ENCODE data around the gene TBC1D22B. TPM values are rescaled to one million over a fixed set of nuclear protein-coding genes. Genes with fewer than 3 reads are reported as not detected.
A peak's percentile ranks its signal among the peaks of the same experiment; 100 is the strongest.

Gene TBC1D22B
- total and polyA plus RNA-seq, 2 of the 13 experiments (the other 11 are each of a cell fraction or from before 2014, with no cell fraction given) = 9.7 to 12.9 TPM

- TF ChIP-seq, protein P1, sequence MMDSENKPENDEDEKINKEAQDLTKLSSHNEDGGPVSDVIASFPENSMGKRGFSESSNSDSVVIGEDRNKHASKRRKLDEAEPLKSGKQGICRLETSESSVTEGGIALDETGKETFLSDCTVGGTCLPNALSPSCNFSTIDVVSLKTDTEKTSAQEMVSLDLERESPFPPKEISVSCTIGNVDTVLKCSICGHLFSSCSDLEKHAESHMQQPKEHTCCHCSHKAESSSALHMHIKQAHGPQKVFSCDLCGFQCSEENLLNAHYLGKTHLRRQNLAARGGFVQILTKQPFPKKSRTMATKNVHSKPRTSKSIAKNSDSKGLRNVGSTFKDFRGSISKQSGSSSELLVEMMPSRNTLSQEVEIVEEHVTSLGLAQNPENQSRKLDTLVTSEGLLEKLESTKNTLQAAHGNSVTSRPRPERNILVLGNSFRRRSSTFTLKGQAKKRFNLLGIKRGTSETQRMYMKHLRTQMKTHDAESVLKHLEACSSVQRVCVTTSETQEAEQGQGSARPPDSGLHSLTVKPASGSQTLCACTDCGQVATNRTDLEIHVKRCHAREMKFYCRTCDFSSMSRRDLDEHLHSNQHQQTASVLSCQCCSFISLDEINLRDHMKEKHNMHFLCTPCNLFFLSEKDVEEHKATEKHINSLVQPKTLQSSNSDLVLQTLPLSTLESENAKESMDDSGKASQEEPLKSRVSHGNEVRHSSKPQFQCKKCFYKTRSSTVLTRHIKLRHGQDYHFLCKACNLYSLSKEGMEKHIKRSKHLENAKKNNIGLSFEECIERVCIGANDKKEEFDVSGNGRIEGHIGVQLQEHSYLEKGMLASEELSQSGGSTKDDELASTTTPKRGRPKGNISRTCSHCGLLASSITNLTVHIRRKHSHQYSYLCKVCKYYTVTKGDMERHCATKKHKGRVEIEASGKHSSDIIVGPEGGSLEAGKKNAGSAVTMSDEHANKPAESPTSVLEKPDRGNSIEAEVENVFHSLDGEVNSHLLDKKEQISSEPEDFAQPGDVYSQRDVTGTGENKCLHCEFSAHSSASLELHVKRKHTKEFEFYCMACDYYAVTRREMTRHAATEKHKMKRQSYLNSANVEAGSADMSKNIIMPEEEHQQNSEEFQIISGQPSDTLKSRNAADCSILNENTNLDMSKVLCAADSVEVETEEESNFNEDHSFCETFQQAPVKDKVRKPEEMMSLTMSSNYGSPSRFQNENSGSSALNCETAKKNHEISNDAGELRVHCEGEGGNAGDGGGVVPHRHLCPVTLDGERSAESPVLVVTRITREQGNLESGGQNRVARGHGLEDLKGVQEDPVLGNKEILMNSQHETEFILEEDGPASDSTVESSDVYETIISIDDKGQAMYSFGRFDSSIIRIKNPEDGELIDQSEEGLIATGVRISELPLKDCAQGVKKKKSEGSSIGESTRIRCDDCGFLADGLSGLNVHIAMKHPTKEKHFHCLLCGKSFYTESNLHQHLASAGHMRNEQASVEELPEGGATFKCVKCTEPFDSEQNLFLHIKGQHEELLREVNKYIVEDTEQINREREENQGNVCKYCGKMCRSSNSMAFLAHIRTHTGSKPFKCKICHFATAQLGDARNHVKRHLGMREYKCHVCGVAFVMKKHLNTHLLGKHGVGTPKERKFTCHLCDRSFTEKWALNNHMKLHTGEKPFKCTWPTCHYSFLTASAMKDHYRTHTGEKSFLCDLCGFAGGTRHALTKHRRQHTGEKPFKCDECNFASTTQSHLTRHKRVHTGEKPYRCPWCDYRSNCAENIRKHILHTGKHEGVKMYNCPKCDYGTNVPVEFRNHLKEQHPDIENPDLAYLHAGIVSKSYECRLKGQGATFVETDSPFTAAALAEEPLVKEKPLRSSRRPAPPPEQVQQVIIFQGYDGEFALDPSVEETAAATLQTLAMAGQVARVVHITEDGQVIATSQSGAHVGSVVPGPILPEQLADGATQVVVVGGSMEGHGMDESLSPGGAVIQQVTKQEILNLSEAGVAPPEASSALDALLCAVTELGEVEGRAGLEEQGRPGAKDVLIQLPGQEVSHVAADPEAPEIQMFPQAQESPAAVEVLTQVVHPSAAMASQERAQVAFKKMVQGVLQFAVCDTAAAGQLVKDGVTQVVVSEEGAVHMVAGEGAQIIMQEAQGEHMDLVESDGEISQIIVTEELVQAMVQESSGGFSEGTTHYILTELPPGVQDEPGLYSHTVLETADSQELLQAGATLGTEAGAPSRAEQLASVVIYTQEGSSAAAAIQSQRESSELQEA (CRISPR knock-in tag; IDR thresholded peaks at IDR 0.05; ENCODE audit: not compliant biosample characterization) = no peak
- no peak for TF ChIP-seq ZNF75D (CRISPR knock-in tag; IDR thresholded peaks at IDR 0.05; ENCODE audit: borderline replicate concordance)
- TF ChIP-seq ZNF17 (CRISPR knock-in tag; IDR thresholded peaks at IDR 0.05) = no peak
- TF ChIP-seq MXD4 (CRISPR knock-in tag; IDR thresholded peaks at IDR 0.05) = no peak
- peak; percentile 26; the same call in 1 of the 2 replicates for TF ChIP-seq ZSCAN9 (CRISPR knock-in tag; IDR thresholded peaks at IDR 0.05; ENCODE audit: borderline replicate concordance)
- no peak for TF ChIP-seq NR3C1 (CRISPR knock-in tag; IDR thresholded peaks at IDR 0.05)
- TF ChIP-seq, protein P2, sequence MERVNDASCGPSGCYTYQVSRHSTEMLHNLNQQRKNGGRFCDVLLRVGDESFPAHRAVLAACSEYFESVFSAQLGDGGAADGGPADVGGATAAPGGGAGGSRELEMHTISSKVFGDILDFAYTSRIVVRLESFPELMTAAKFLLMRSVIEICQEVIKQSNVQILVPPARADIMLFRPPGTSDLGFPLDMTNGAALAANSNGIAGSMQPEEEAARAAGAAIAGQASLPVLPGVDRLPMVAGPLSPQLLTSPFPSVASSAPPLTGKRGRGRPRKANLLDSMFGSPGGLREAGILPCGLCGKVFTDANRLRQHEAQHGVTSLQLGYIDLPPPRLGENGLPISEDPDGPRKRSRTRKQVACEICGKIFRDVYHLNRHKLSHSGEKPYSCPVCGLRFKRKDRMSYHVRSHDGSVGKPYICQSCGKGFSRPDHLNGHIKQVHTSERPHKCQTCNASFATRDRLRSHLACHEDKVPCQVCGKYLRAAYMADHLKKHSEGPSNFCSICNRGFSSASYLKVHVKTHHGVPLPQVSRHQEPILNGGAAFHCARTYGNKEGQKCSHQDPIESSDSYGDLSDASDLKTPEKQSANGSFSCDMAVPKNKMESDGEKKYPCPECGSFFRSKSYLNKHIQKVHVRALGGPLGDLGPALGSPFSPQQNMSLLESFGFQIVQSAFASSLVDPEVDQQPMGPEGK (CRISPR knock-in tag; IDR thresholded peaks at IDR 0.05) = 0 out of 2 replicates have a peak, but pooled peaks have one; percentile 37
- no peak for TF ChIP-seq ZNF501 (CRISPR knock-in tag; IDR thresholded peaks at IDR 0.05)
- no peak for TF ChIP-seq MYC (CRISPR knock-in tag; IDR thresholded peaks at IDR 0.05; ENCODE audit: borderline replicate concordance)
- TF ChIP-seq KDM2A (CRISPR knock-in tag; IDR thresholded peaks at IDR 0.05; ENCODE audit: borderline replicate concordance, low read depth) = peak; percentile 30; the same call in 1 of the 2 replicates
- no peak for TF ChIP-seq POLR2AphosphoS2 (IDR thresholded peaks at IDR 0.05; ENCODE audit: low read depth, low read length)
- TF ChIP-seq ZNF260 (CRISPR knock-in tag; IDR thresholded peaks at IDR 0.05; ENCODE audit: borderline replicate concordance, low read depth) = no peak
- TF ChIP-seq TEAD2 (CRISPR knock-in tag; IDR thresholded peaks at IDR 0.05) = no peak
- TF ChIP-seq SRSF4 (IDR thresholded peaks at IDR 0.05; ENCODE audit: low read depth, low read length, poor library complexity, severe bottlenecking) = no peak
- TF ChIP-seq HNRNPUL1 (IDR thresholded peaks at IDR 0.05; ENCODE audit: low read depth, low read length) = no peak
- TF ChIP-seq MIER2 (CRISPR knock-in tag; IDR thresholded peaks at IDR 0.05) = 0 out of 2 replicates have a peak, but pooled peaks have one; percentile 33
- TF ChIP-seq ZNF713 (CRISPR knock-in tag; IDR thresholded peaks at IDR 0.05) = no peak
- no peak for TF ChIP-seq ZFP41 (CRISPR knock-in tag; IDR thresholded peaks at IDR 0.05; ENCODE audit: borderline replicate concordance)
- TF ChIP-seq POLR2G (IDR thresholded peaks at IDR 0.05; ENCODE audit: low read depth, low read length) = no peak
These were observed 112.0 kb downstream of the TBC1D22B start (continued) for GRCh38 chr6:37369321-37370201.

Measured in HepG2 (cell line).